Fibroblast of villous mesenchyme (primary cell): ENCODE measurements around the gene HHAT. TPM values are rescaled to one million over a fixed set of nuclear protein-coding genes. Genes with fewer than 3 reads are reported as not detected.
A peak's percentile ranks its signal among the peaks of the same experiment; 100 is the strongest.

Source experiments
- DNase-seq: peaks from one replicate; pipeline ENCODE4 v3.0.0-alpha.2; 2010; ENCODE audit warnings: low read depth
- H3K4me3 ChIP-seq: 2 replicates; pipeline ENCODE4 v1.5.1; 2011; ENCODE audit warnings: low read depth, mild to moderate bottlenecking, low read length
- total RNA-seq: library from RNA; depleted of rRNA; stranded (reverse); fragments of >200 nt; gene quantifications from 2 replicates; pipeline ENCODE4 v1.2.3, GENCODE V29; 2012
- TF ChIP-seq, protein P1 (sequence below): IDR thresholded peaks from 2 replicates; pipeline ENCODE4 v1.5.1; 2012; ENCODE audit warnings: low read depth, mild to moderate bottlenecking, low read length; ENCODE audit not compliant: insufficient read depth

The HHAT gene
- total RNA-seq, 1 donor: 15.1 TPM

DNA sequence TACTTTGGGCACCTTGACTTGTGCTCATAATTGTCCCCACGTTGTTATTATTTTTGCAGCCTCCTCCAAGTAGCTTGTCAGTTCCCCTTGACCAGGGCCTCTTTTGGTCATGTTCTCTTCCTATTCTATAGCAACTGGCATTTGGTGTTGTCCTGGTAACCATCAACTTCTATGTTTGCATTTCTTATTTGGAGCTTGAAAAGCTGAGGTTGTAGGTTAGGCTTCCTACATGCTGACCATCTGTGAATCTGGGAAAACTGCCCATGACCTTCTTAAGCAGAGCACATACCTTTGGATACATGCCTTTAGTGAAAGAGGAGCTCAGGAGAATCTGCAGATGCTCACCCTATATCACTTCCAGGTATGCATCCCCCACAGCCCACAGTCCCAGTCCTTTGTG lies 160.8 kb downstream of the HHAT start:
- no peak overlapping the region for H3K4me3 ChIP-seq
- DNase-seq: peak; percentile 34
- TF ChIP-seq, protein P1, sequence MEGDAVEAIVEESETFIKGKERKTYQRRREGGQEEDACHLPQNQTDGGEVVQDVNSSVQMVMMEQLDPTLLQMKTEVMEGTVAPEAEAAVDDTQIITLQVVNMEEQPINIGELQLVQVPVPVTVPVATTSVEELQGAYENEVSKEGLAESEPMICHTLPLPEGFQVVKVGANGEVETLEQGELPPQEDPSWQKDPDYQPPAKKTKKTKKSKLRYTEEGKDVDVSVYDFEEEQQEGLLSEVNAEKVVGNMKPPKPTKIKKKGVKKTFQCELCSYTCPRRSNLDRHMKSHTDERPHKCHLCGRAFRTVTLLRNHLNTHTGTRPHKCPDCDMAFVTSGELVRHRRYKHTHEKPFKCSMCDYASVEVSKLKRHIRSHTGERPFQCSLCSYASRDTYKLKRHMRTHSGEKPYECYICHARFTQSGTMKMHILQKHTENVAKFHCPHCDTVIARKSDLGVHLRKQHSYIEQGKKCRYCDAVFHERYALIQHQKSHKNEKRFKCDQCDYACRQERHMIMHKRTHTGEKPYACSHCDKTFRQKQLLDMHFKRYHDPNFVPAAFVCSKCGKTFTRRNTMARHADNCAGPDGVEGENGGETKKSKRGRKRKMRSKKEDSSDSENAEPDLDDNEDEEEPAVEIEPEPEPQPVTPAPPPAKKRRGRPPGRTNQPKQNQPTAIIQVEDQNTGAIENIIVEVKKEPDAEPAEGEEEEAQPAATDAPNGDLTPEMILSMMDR: no peak

DNA sequence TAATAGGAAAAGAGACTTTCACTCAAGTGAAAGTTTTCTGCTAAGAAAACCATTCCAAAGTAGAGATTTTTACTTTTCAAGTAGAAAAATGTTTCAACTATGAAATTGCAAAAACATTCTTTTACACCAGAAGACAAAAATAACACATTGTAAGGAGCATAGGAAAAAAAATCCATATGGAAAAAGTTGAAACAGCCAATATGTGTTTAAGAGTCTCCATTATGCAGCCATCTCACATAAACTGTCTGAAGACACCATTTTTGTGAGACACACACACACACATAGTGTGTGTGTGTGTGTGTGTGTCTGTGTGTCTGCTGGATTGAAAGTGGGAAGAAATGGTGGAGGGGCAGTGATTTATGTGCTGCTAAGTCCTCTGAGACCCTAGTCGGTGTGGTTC lies 162.1 kb downstream of the HHAT start:
- no peak for DNase-seq
- no peak overlapping the region for H3K4me3 ChIP-seq
- TF ChIP-seq, protein P1: no peak

DNA sequence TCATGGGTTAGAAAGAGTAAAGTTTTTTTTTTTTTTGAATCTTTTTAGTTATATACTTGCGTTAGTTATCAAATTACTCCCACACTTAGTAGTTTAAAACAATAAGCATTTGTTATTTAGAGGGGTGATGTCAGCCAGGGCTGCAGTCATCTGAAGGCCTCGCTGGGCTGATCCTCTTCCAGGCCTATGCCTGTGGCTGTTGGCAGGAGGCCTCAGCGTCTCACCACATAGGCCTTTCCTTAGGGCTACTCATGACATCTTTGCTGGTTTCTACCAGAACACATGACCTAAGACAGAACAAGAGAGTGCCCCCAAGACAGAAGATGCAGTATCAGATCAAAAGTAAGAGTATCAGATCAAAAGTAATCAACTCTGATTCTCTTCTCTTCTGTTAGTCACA lies 167.4 kb downstream of the HHAT start:
- no peak overlapping the region for H3K4me3 ChIP-seq
- peak; percentile 5 for DNase-seq
- TF ChIP-seq, protein P1: no peak

DNA sequence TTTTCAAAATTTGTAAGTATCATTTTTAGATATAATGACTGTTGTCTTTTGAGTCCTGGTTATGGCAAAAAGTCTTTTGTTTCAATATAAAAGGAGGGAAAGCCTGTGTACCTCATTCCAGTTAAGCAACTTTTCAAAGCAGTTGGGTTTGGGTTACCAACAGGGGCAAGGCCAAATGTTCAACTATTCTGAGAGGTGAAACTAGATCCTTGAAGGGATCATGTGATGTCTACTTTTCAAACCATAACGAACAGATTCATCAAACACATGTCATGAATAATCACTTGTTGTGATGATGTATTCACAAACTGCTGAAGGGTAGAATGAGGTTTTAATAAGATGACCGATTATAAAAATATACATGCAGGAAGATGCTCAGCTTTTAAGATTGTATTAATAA lies 171.3 kb downstream of the HHAT start:
- TF ChIP-seq, protein P1: no peak
- DNase-seq: no peak
- H3K4me3 ChIP-seq: no peak overlapping the region

DNA sequence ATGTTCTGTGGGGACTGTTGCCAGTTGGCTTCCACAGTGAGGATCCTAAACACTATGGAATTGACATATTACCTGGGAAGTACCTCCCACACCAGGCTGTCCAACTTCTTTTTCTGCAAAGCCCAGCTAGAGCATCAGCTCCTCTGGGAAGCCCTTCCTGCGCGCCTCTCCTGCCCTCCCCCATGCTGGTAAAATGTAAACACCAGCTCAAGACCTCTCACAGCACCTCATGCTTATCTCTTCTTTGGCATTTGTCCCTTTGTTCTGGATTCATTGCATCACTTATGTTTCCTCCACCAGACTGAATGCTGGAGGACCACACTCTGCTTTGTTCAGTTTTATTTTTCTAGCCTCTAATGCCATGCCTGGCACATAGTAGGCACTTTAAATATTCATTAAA lies 172.1 kb downstream of the HHAT start:
- H3K4me3 ChIP-seq: no peak overlapping the region
- TF ChIP-seq, protein P1: no peak
- DNase-seq: no peak

DNA sequence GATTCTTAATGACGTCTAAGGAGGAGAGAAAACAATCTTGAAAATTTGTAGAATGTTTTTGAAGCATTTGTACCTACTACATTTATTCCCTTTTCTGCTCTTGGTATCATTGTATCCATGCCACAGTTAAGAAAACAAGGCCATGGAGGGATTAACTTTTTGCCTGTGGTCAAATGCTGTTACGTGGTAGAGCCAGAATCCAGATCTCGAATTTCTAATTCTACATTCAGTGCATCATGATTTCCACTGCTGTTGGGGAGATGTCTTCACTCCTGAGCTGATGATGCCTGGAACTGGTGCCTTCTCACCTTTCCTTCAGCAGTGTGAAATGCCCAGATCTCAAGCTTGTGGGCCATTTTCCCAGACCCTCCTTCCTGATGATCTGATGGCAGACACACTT lies 175.6 kb downstream of the HHAT start:
- H3K4me3 ChIP-seq: no peak overlapping the region
- DNase-seq: no peak
- TF ChIP-seq, protein P1: no peak

DNA sequence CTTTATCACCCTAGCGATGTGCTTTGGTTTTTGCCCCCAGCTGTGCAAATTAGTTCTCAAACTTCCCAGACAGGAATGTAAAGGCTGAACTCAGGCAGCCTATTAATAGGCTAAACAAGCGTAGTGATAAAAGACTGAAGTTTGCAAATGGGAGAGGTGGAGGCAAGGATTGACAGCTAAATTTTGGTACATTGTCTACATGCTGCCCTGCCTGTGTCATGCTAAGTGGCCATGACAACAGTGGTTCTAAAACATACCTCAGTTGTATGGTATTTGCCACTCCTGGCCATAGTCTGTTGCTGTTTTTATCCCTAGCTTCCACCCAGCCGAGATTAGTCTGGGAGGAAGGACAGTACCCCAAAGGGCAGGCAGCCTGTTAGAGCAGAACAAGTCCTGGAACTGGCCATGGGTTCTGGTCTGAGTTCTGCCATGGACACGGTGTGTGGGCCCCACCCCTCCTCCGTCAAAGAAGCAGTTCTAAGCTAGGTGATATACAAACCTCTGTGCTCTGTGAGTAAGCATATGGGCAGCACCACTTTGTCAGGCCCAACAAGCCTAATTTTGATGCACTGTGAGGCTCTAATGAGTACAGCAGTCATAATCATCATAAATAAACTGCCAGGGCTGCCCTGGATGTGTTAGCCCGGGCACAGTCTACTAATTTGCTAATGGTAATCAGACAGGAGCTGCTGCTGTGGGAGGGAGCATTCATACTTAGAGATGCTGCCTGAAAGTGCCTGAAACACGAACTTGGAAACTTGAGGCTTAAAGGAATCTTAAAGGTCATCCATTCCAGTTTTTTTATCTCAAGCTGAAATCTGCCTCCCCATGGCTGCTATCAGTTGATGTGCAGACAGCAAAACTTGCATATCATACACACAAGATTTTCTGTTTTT lies 177.1 kb downstream of the HHAT start:
- no peak for DNase-seq
- TF ChIP-seq, protein P1: no peak
- no peak overlapping the region for H3K4me3 ChIP-seq
